NOMO-1 treated with DMSO at 0.1 percent for 48 hours (cell line): ENCODE data around the gene DEFB124.
A peak's percentile ranks its signal among the peaks of the same experiment; 100 is the strongest.
"Not testable (repeated sequence)": the region's sequence is repeated elsewhere in the genome, so short reads cannot be mapped to it uniquely, and the experiment has no call there.

Source experiments
- DNase-seq: peaks from one replicate; lab custom pipeline; 2025; ENCODE audit not compliant: unreplicated experiment; lab: John Stamatoyannopoulos, UW

DEFB124 gene

DNA sequence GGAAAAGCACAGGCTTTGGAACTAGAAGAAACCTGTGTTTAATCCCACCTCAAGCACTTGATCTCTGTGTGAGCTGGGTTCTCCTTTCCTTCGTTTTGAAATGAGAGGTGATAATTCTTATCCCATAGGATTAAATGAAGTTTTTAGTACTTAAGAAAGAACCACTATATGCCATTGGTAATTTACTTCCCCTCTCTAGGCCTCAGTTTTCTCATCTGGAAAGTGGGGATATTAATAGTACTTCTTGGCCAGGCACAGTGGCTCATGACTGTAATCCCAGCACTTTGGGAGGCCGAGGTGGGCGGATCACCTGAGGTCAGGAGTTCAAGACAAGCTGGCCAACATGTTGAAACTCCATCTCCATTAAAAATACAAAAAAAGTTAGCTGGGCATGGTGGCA lies 14.2 kb upstream of the DEFB124 start:
- DNase-seq: no peak

GRCh38 chr20:31488115-31488514 lies 13.2 kb upstream of the DEFB124 start:
- no peak for DNase-seq

GRCh38 chr20:31485450-31486339 lies 10.8 kb upstream of the DEFB124 start:
- DNase-seq: no peak

DNA sequence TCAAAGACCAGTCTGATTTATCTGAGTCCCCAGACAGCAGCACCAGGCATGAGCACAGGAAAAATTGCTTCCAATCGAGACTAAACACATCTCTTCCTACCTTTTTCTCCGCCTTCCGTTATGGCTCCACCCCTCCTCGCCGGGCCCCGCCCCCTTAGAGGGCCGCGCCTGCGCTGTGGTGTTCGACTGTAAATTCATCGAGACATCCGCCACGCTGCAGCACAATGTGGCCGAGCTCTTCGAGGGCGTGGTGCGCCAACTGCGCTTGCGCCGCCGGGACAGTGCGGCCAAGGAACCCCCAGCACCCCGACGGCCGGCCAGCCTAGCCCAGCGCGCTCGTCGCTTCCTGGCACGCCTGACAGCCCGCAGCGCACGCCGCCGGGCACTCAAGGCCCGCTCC lies 9.1 kb upstream of the DEFB124 start:
- DNase-seq: no peak

DNA sequence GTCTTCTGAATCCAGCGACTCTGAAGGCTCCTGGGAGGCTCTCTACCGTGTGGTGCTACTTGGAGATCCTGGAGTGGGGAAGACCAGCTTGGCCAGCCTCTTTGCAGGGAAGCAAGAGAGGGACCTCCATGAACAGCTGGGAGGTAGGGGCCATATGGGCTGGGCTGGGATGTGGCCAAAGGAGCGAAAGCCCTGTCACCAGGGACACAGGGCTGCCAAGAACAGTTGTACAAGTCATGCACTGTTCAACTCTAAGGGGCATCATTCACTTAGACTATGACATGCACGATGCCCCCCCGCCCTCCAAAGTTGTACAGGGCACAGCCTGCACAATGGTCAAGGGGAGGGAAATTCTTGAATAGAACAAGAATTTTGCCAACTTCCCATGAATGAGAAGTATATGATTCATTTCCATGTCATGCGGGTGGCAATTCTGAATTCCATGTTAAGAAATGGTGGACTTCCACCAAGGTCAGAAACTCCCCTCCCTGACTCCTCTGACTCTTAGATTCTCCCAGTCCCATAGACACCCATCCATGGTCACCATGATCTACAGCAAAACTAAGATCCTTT lies 1.8 kb upstream of the DEFB124 start:
- DNase-seq: no peak

GRCh38 chr20:31476294-31476585 lies 1.3 kb upstream of the DEFB124 start:
- DNase-seq: no peak

DNA sequence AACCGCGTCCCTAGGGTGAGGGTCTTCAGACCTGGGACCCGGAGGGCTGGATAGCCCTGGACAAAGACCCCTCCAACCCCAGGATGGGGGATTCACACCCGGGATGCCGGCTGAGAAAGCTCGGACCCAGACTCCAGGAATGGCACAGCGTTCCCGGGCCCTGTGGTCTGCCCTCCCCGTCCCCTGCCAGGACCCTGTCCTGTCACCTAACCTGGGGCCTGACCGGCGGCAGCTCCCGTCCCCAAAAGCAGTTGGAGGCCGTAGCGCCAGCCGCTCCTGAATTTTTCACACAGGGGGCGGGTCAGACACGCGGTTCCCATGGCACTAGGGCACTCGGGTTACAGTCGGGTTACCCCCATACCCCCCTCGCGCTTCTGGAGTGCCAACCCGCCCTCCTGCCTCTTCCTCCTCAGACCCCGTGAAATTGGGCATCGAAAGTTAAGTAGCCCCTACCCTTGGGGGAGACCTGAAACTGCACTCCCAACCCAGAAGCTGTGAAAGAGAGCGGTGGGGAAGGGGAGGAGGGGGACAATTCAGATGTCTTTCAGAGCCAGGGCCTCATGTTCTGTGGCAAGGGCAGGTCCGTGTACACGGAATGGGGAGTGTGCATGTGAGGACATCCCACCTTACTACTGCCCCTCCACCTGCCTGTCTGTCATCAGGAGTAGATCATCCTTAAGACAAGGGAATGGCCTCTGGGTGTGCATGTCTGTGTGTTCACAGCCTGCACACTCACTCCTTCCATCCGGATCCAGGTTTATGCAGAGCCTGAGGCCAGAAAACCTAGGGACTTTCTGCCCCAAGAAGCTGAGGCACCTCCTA lies 756 bp upstream of the DEFB124 start:
- no peak for DNase-seq

- peak; percentile 38 for DNase-seq
Observed at GRCh38 chr20:31474097-31474436, 860 bp downstream of the DEFB124 start.

- DNase-seq: no peak
Observed at GRCh38 chr20:31473331-31474096, 1.4 kb downstream of the DEFB124 start.

DNA sequence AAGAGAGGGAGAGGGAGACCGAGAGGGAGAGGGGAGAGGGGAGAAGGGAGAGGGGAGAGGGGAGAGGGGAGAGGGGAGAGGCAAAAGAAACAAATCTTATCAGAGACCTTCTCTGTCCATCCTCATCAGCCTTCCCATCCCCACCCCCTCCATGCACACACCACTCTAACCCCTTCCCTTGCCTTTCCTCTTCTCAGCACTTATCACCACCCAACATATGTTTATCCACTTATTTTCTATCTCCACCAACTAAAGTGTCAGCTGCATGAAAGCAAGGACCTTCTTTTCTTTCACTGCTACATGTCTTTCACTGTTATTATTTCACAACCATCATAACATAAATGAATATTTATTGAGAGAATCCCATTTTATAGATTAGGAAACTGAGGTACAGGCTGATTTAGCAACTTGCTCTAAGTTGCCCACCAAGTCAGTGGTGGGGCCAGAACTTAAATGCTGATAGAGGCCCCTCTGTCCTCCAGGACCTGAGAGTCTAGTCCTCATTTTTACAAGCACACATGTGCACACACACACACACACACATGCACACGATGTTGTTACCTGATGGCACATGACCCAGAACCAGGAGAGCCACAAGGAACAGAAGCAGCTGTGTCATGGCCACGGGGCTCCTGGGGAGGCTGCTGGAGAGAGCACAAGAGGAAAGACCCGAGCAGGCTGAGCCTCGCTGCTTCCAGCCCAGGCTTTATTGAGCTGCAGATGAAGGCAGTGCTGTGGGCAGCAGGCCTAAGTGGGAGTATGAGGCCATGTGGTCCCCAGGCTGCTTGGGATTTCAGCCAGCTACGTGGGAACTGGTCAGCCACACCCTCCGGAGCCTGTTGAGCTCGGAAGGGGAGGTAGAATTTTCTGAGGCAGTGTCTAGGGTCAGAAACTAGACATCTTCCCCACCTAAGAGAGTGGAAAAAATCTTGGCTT lies 2.3 kb downstream of the DEFB124 start:
- no peak for DNase-seq

DNA sequence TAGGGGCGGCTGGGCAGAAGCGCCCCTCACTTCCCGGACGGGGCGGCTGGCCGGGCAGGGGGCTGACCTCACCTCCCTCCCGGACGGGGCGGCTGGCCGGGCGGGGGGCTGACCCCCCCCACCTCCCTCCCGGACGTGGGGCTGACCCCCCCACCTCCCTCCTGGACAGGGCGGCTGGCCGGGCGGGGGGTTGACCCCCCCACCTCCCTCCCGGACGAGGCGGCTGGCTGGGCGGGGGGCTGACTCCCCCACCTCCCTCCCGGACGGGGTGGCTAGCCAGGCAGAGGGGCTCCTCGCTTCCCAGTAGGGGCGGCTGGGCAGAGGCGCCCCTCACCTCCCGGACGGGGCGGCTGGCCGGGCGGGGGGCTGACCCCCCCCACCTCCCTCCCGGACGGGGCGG lies 4.0 kb downstream of the DEFB124 start:
- not testable (repeated sequence) for DNase-seq

GRCh38 chr20:31454361-31454760 lies 20.6 kb downstream of the DEFB124 start:
- DNase-seq: no peak

- no peak for DNase-seq
Observed at GRCh38 chr20:31452575-31452974, 22.4 kb downstream of the DEFB124 start.

- no peak for DNase-seq
Observed at GRCh38 chr20:31449511-31450414, 25.2 kb downstream of the DEFB124 start.

DNA sequence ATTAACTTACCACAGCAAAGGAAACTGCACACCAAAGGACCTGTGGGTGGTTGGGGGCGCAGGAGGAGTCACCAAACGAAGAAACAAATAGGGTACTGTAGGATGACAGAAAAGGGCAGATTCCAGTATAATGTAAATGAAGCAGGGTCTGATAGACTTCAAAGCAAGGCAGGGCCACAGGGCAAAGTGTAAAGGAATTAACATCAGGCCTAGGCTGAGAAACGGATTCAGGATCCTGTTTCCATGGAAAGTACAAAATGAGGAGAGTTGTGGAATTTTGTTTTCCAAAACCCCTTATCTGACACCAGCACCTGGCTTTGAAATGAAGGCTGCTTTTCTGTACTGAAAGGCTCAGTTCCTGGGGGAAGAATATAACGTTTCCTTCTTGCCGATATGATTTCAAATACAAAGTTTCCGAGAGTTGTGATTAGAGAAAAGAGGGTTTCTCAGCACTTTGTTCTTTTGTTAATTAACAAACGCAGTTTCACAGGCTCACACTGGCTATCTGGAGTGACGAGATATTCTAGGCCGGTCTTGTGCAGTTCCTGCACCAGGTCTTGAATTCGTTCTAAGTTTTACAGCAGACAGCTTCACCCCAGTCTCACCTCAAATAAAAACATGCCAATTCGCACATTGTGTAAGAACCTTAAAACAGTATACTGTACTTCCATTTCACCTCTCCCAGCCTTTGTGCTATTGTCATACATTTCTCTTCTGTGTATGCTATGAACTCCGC lies 28.7 kb downstream of the DEFB124 start:
- no peak for DNase-seq

GRCh38 chr20:31440012-31440659 lies 34.8 kb downstream of the DEFB124 start, which contains the start of gene DEFB123:
Gene DEFB123 (plus strand): TSS chr20:31440632. CDS start chr20:31440699, 67 bp downstream.
- no peak for DNase-seq

DNA sequence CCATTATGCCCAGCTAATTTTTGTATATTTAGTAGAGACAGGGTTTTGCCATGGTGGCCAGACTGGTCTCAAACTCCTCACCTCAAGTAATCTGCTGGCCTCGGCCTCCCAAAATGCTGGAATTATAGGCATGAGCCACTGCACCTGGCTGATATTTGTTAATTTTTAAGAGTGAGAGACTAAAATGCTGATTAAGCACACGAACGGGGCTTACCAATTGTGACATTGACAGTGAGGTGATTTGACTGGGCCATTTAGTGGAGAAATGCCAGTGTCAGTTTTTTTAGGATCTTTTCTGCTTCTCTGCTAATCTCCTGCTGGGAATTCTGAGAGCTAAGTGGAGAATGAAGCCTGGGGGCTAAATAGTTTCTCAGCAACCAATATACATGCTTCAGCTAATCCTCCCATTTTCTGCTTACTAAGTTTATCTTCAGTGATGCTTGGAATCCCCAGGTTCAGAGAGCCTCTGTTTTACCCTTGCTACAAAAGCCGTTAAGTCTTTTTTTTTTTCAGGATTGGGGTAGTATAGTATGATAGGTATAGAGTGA lies 44.3 kb downstream of the DEFB124 start:
- no peak for DNase-seq

GRCh38 chr20:31427576-31427975 lies 47.4 kb downstream of the DEFB124 start:
- DNase-seq: not testable (repeated sequence)
